ENCODE measurements around the gene NAGPA.

DNA sequence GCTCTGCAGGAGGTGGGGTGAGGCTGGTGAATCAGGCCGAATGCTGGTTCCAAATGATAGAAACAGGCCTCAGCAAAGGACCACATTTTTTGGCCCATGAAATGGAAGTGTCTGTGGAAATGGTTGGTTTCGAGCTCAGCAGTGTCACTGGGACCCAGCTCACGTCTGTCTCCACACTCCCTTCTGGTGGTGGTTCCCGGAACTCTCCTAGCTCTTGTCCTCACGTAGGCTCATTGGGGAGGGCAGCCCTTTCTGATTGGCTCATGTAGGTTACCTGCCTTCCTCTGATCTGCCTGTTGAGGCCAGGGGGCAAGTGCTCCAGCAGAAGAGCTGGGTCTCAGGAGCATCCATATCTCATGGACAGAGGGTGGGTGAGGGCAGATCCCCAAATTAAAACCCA lies 41.9 kb upstream of the NAGPA start:
- TF ChIP-seq, protein P1, sequence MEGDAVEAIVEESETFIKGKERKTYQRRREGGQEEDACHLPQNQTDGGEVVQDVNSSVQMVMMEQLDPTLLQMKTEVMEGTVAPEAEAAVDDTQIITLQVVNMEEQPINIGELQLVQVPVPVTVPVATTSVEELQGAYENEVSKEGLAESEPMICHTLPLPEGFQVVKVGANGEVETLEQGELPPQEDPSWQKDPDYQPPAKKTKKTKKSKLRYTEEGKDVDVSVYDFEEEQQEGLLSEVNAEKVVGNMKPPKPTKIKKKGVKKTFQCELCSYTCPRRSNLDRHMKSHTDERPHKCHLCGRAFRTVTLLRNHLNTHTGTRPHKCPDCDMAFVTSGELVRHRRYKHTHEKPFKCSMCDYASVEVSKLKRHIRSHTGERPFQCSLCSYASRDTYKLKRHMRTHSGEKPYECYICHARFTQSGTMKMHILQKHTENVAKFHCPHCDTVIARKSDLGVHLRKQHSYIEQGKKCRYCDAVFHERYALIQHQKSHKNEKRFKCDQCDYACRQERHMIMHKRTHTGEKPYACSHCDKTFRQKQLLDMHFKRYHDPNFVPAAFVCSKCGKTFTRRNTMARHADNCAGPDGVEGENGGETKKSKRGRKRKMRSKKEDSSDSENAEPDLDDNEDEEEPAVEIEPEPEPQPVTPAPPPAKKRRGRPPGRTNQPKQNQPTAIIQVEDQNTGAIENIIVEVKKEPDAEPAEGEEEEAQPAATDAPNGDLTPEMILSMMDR (IDR thresholded peaks at IDR 0.05) = no peak
- TF ChIP-seq EP300 (IDR thresholded peaks at IDR 0.05) (no peak), POLR2A (IDR thresholded peaks at IDR 0.05) (no peak)
